NCI-H2227 treated with DMSO at 0.1 percent for 48 hours (cell line): ENCODE measurements around the gene ZBTB20.

Experiments
- DNase-seq: peaks from one replicate; lab custom pipeline; 2025; lab: John Stamatoyannopoulos, UW

Gene ZBTB20

GRCh38 chr3:114762144-114762543, 384.9 kb downstream of the ZBTB20 start:
- no peak for DNase-seq

GRCh38 chr3:114760679-114761078, 386.4 kb downstream of the ZBTB20 start:
- DNase-seq = no peak

GRCh38 chr3:114758831-114759699, 388.0 kb downstream of the ZBTB20 start:
- no peak for DNase-seq

- DNase-seq = no peak
Measured at GRCh38 chr3:114756506-114757279, 390.4 kb downstream of the ZBTB20 start.

GRCh38 chr3:114746502-114746901, 400.6 kb downstream of the ZBTB20 start:
- no peak for DNase-seq

- DNase-seq = no peak
Measured at GRCh38 chr3:114745322-114746240, 401.5 kb downstream of the ZBTB20 start.

- DNase-seq = no peak
Measured at GRCh38 chr3:114743746-114744485, 403.2 kb downstream of the ZBTB20 start.

- DNase-seq = no peak
Measured at GRCh38 chr3:114741066-114741465, 406.0 kb downstream of the ZBTB20 start.

- no peak for DNase-seq
Measured at GRCh38 chr3:114739627-114740026, 407.5 kb downstream of the ZBTB20 start.

- DNase-seq = no peak
Measured at GRCh38 chr3:114732353-114732752, 414.7 kb downstream of the ZBTB20 start.

GRCh38 chr3:114730397-114730796, 416.7 kb downstream of the ZBTB20 start:
- no peak for DNase-seq

GRCh38 chr3:114727373-114727772, 419.7 kb downstream of the ZBTB20 start:
- DNase-seq = no peak

GRCh38 chr3:114725966-114726365, 421.1 kb downstream of the ZBTB20 start:
- DNase-seq = no peak

GRCh38 chr3:114722530-114722929, 424.6 kb downstream of the ZBTB20 start:
- DNase-seq = no peak

GRCh38 chr3:114721864-114722263, 425.2 kb downstream of the ZBTB20 start:
- DNase-seq = no peak

GRCh38 chr3:114721209-114721608, 425.9 kb downstream of the ZBTB20 start:
- DNase-seq = no peak

- DNase-seq = no peak
Measured at GRCh38 chr3:114718898-114719210, 428.2 kb downstream of the ZBTB20 start.

- no peak for DNase-seq
Measured at GRCh38 chr3:114718071-114718897, 428.8 kb downstream of the ZBTB20 start.

- no peak for DNase-seq
Measured at GRCh38 chr3:114716916-114717315, 430.2 kb downstream of the ZBTB20 start.

GRCh38 chr3:114716126-114716525, 431.0 kb downstream of the ZBTB20 start:
- no peak for DNase-seq
